Mammary epithelial cell (primary cell): Measurements from ENCODE around the gene OR4D2.

Experiments used
- EZH2 ChIP-seq: IDR thresholded peaks from 2 replicates; pipeline ENCODE4 v1.6.1; 2012; ENCODE audit warnings: low read length, inconsistent platforms, borderline replicate concordance
- TF ChIP-seq, protein P1 (sequence below), 2 donors: IDR thresholded peaks in 1 of 2; conservative IDR thresholded peaks in 1 of 2; 2 replicates each; pipeline ENCODE4 v1.5.1; 2011 to 2012; ENCODE audit warnings: inconsistent platforms in 2 of 2, low read length in 2 of 2, mild to moderate bottlenecking in 2 of 2, control low read depth in 1 of 2, low read depth in 1 of 2; ENCODE audit not compliant: insufficient read depth in 1 of 2; ENCODE audit errors: extremely low read depth in 1 of 2

DNA sequence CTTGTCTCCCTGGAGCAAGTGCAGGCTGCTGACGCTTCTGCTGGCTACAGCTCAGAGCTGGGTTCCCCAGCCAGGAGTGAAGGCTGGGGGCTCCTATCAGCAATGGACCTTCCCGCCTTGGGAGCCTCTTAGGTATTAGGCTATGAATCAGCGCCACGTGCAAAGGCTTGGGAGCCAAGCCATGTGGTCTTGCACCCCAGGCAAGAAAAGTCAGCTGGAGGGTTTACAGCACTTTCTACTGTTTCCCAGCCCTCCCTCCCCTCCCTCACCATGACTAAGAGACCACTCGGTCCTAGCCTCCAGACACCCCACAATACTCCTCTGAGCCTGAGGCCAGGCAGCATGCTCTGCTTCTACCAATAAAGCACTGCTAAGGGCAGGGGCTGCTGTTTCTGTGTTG lies 38.0 kb downstream of the OR4D2 start:
- TF ChIP-seq, protein P1, sequence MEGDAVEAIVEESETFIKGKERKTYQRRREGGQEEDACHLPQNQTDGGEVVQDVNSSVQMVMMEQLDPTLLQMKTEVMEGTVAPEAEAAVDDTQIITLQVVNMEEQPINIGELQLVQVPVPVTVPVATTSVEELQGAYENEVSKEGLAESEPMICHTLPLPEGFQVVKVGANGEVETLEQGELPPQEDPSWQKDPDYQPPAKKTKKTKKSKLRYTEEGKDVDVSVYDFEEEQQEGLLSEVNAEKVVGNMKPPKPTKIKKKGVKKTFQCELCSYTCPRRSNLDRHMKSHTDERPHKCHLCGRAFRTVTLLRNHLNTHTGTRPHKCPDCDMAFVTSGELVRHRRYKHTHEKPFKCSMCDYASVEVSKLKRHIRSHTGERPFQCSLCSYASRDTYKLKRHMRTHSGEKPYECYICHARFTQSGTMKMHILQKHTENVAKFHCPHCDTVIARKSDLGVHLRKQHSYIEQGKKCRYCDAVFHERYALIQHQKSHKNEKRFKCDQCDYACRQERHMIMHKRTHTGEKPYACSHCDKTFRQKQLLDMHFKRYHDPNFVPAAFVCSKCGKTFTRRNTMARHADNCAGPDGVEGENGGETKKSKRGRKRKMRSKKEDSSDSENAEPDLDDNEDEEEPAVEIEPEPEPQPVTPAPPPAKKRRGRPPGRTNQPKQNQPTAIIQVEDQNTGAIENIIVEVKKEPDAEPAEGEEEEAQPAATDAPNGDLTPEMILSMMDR (conservative IDR thresholded peaks at IDR 0.05 in 1 of 2, IDR thresholded peaks at IDR 0.05 in 1 of 2; ENCODE audit: extremely low read depth in 1 of 2, insufficient read depth in 1 of 2, low read depth in 1 of 2, low read length in 2 of 2) = no peak
- no peak for TF ChIP-seq EZH2
